PC-3 (cell line): ENCODE data around the gene GOLGA6L22. TPM values are rescaled to one million over a fixed set of nuclear protein-coding genes. Genes with fewer than 3 reads are reported as not detected.
"Not testable (repeated sequence)": the region's sequence is repeated elsewhere in the genome, so short reads cannot be mapped to it uniquely, and the experiment has no call there.

Source experiments
- ATAC-seq: fragments of 200-7000 bp; cut with Tn5 transposase; 2 replicates; pipeline ENCODE4 v1.9.1; 2020; ENCODE audit warnings: mild to moderate bottlenecking, moderate library complexity
- BruUV-seq: library from RNA; stranded (reverse); fragments of 400-500 nt; replicated peaks from 2 replicates; lab custom pipeline; 2021; lab: Mats Ljungman, UMichigan
- CTCF ChIA-PET: fragments of 300-600 bp; sonication (Branson Sonifier 250); formaldehyde crosslinking; loops from one replicate; lab custom pipeline; 2022; ENCODE audit warnings: antibody characterized with exemption; lab: Charles Lee
- POLR2A ChIA-PET: fragments of 300-600 bp; sonication (Branson Sonifier 250); formaldehyde crosslinking; loops from one replicate; lab custom pipeline; 2022; ENCODE audit warnings: antibody characterized with exemption; ENCODE audit not compliant: unreplicated experiment; lab: Charles Lee
- DNase-seq: peaks from one replicate; pipeline ENCODE4 v3.0.0-alpha.2; 2015
- H2AFZ ChIP-seq: fragments of 300-600 bp; sonication (generic); 2 replicates; pipeline ENCODE4 v1.6.0; 2016; ENCODE audit warnings: antibody characterized with exemption, low read length
- H3F3A ChIP-seq: fragments of 300-600 bp; sonication (generic); one replicate; pipeline ENCODE4 v1.6.0; 2017; ENCODE audit warnings: antibody characterized with exemption, low read length, control low read depth, mild to moderate bottlenecking; ENCODE audit not compliant: unreplicated experiment
- H3K27ac ChIP-seq: fragments of 300-600 bp; sonication (generic); 2 replicates; pipeline ENCODE4 v1.5.1; 2016; ENCODE audit warnings: mild to moderate bottlenecking, low read length
- H3K27me3 ChIP-seq: fragments of 300-600 bp; sonication (generic); 2 replicates; pipeline ENCODE4 v1.6.1; 2016; ENCODE audit warnings: low read length, mixed read lengths
- H3K36me3 ChIP-seq: fragments of 300-600 bp; sonication (generic); 2 replicates; pipeline ENCODE4 v1.6.1; 2016; ENCODE audit warnings: low read depth, mixed run types, low read length, mixed read lengths
- H3K4me1 ChIP-seq: fragments of 300-600 bp; sonication (generic); 2 replicates; pipeline ENCODE4 v1.5.1; 2016; ENCODE audit warnings: low read length; ENCODE audit not compliant: insufficient read depth
- H3K4me2 ChIP-seq: fragments of 300-600 bp; sonication (generic); 2 replicates; pipeline ENCODE4 v1.6.0; 2016; ENCODE audit warnings: low read length
- H3K4me3 ChIP-seq: fragments of 300-600 bp; sonication (generic); 2 replicates; pipeline ENCODE4 v1.5.1; 2016; ENCODE audit warnings: mild to moderate bottlenecking, low read length, mixed read lengths
- H3K79me2 ChIP-seq: fragments of 300-600 bp; sonication (generic); 2 replicates; pipeline ENCODE4 v1.6.1; 2017; ENCODE audit warnings: low read length, mixed read lengths
- H3K9ac ChIP-seq: fragments of 300-600 bp; sonication (generic); 2 replicates; pipeline ENCODE4 v1.6.0; 2016; ENCODE audit warnings: mild to moderate bottlenecking, low read length
- H3K9me2 ChIP-seq: fragments of 300-600 bp; sonication (generic); replicated peaks from 2 replicates; pipeline ENCODE4 v1.6.1; 2016; ENCODE audit warnings: mixed run types, low read length, mixed read lengths
- H3K9me3 ChIP-seq: fragments of 300-600 bp; sonication (generic); 2 replicates; pipeline ENCODE4 v1.6.1; 2016; ENCODE audit warnings: low read length, mixed read lengths
- H4K20me1 ChIP-seq: fragments of 300-600 bp; sonication (generic); 2 replicates; pipeline ENCODE4 v1.6.1; 2016; ENCODE audit warnings: low read length, mixed read lengths
- intact Hi-C: fragments of 100-400 bp; cut with micrococcal nuclease; formaldehyde crosslinking; loops from 2 replicates; pipeline ENCODE4 v1.9.0; 2023
- total RNA-seq: library from RNA; depleted of rRNA; stranded (reverse); fragments of >200 nt; gene quantifications from 2 replicates; pipeline ENCODE4 v1.2.3, GENCODE V29; 2014

The GOLGA6L22 gene
- total RNA-seq, 1 experiment from 2014 or later = not detected

- H3K27me3 ChIP-seq, DNase-seq, H3F3A ChIP-seq, intact Hi-C loops, H3K4me1 ChIP-seq, H3K9me3 ChIP-seq, H3K4me2 ChIP-seq, ATAC-seq, POLR2A ChIA-PET, H3K36me3 ChIP-seq, H3K79me2 ChIP-seq, H3K9me2 ChIP-seq, BruUV-seq, CTCF ChIA-PET, H3K4me3 ChIP-seq, H3K27ac ChIP-seq, H3K9ac ChIP-seq, H4K20me1 ChIP-seq, H2AFZ ChIP-seq: not testable (repeated sequence)
Observed at GRCh38 chr15:22516140-22516539, 57.4 kb downstream of the GOLGA6L22 start.
